ENCODE data around the gene NUDT6.

NUDT6 gene

GRCh38 chr4:122914938-122915337 is 7.5 kb downstream of the NUDT6 start:
- H3K4me3 ChIP-seq (ENCODE audit: low read depth in 1 of 2, low read length in 1 of 2): no peak overlapping the region
- no peaks in the 10 kb centered on the region for H3K27me3 ChIP-seq
- H3K9me3 ChIP-seq: no peaks in the 10 kb centered on the region
- no peaks in the 10 kb centered on the region for H3K36me3 ChIP-seq
- H3K4me1 ChIP-seq (ENCODE audit: control insufficient read depth in 1 of 2, insufficient read depth in 1 of 2, low read depth in 1 of 2, low read length in 1 of 2): no peaks in the 10 kb centered on the region
- no peak overlapping the region for H3K27ac ChIP-seq
- no peak for TF ChIP-seq CTCF (IDR thresholded peaks at IDR 0.05)

GRCh38 chr4:122914292-122914904 is 8.0 kb downstream of the NUDT6 start:
- Histone ChIP-seq H3K36me3 (no peaks in the 10 kb centered on the region), H3K4me1 (ENCODE audit: control insufficient read depth in 1 of 2, insufficient read depth in 1 of 2, low read depth in 1 of 2, low read length in 1 of 2) (no peaks in the 10 kb centered on the region), H3K9me3 (no peaks in the 10 kb centered on the region), H3K4me3 (ENCODE audit: low read depth in 1 of 2, low read length in 1 of 2) (no peak overlapping the region), H3K27ac (no peak overlapping the region), H3K27me3 (no peaks in the 10 kb centered on the region)
- TF ChIP-seq CTCF (IDR thresholded peaks at IDR 0.05): no peak

- H3K4me3 ChIP-seq (ENCODE audit: low read depth in 1 of 2, low read length in 1 of 2): no peak overlapping the region
- no peaks in the 10 kb centered on the region for H3K9me3 ChIP-seq
- no peaks in the 10 kb centered on the region for H3K27me3 ChIP-seq
- no peaks in the 10 kb centered on the region for H3K4me1 ChIP-seq (ENCODE audit: control insufficient read depth in 1 of 2, insufficient read depth in 1 of 2, low read depth in 1 of 2, low read length in 1 of 2)
- no peak overlapping the region for H3K27ac ChIP-seq
- TF ChIP-seq CTCF (IDR thresholded peaks at IDR 0.05): no peak
- no peaks in the 10 kb centered on the region for H3K36me3 ChIP-seq
Observed at GRCh38 chr4:122912810-122913575, 9.4 kb downstream of the NUDT6 start.

- Histone ChIP-seq H3K4me1 (ENCODE audit: control insufficient read depth in 1 of 2, insufficient read depth in 1 of 2, low read depth in 1 of 2, low read length in 1 of 2) (no peaks in the 10 kb centered on the region), H3K4me3 (ENCODE audit: low read depth in 1 of 2, low read length in 1 of 2) (no peak overlapping the region), H3K9me3 (no peaks in the 10 kb centered on the region), H3K36me3 (no peaks in the 10 kb centered on the region), H3K27ac (no peak overlapping the region), H3K27me3 (no peaks in the 10 kb centered on the region)
- TF ChIP-seq CTCF (IDR thresholded peaks at IDR 0.05): no peak
Observed at GRCh38 chr4:122911588-122911987, 10.8 kb downstream of the NUDT6 start.

GRCh38 chr4:122909683-122910082 is 12.7 kb downstream of the NUDT6 start:
- Histone ChIP-seq H3K4me1 (ENCODE audit: control insufficient read depth in 1 of 2, insufficient read depth in 1 of 2, low read depth in 1 of 2, low read length in 1 of 2) (no peaks in the 10 kb centered on the region), H3K4me3 (ENCODE audit: low read depth in 1 of 2, low read length in 1 of 2) (no peak overlapping the region), H3K27ac (no peak overlapping the region), H3K9me3 (no peaks in the 10 kb centered on the region), H3K27me3 (no peaks in the 10 kb centered on the region), H3K36me3 (no peaks in the 10 kb centered on the region)
- no peak for TF ChIP-seq CTCF (IDR thresholded peaks at IDR 0.05)

Measured in neutrophil (primary cell).